Measurements from ENCODE around the gene YARS2.

GRCh38 chr12:32777691-32778175 is 22.0 kb upstream of the YARS2 start:
- no peak for TF ChIP-seq FOXK2 (IDR thresholded peaks at IDR 0.05)
- no peak for TF ChIP-seq LEF1 (IDR thresholded peaks at IDR 0.05; ENCODE audit: borderline replicate concordance)
- TF ChIP-seq FOXM1 (IDR thresholded peaks at IDR 0.05; ENCODE audit: borderline replicate concordance), result no peak
- no peak for TF ChIP-seq FOXA1 (IDR thresholded peaks at IDR 0.05)
- no peak for TF ChIP-seq ELF4 (IDR thresholded peaks at IDR 0.05)

Measured in HEK293T (cell line).